MM.1S (cell line): ENCODE measurements around the gene BHMT2.

Experiments
- DNase-seq: peaks from one replicate; pipeline ENCODE4 v3.0.0-alpha.2; 2015
- H2AFZ ChIP-seq: fragments of 300-600 bp; sonication (generic); 2 replicates; pipeline ENCODE4 v1.6.0; 2016; ENCODE audit warnings: antibody characterized with exemption, low read length
- H3F3A ChIP-seq: fragments of 300-600 bp; sonication (generic); 2 replicates; pipeline ENCODE4 v1.6.1; 2016; ENCODE audit warnings: mild to moderate bottlenecking, antibody characterized with exemption, low read length, moderate library complexity, mixed read lengths; ENCODE audit not compliant: insufficient read depth
- H3K27ac ChIP-seq: fragments of 300-600 bp; sonication (generic); 2 replicates; pipeline ENCODE4 v1.5.1; 2016; ENCODE audit warnings: mild to moderate bottlenecking, low read length
- H3K27me3 ChIP-seq: fragments of 300-600 bp; sonication (generic); replicated peaks from 2 replicates; pipeline ENCODE4 v1.6.0; 2016; ENCODE audit warnings: low read length; ENCODE audit not compliant: insufficient read depth
- H3K36me3 ChIP-seq: fragments of 300-600 bp; sonication (generic); replicated peaks from 2 replicates; pipeline ENCODE4 v1.6.1; 2016; ENCODE audit warnings: mild to moderate bottlenecking, low read length, mixed read lengths; ENCODE audit not compliant: insufficient read depth
- H3K4me1 ChIP-seq: fragments of 300-600 bp; sonication (generic); 2 replicates; pipeline ENCODE4 v1.6.1; 2016; ENCODE audit warnings: low read length, mixed read lengths
- H3K4me2 ChIP-seq: fragments of 300-600 bp; sonication (generic); 2 replicates; pipeline ENCODE4 v1.6.0; 2016; ENCODE audit warnings: low read depth, low read length
- H3K4me3 ChIP-seq: fragments of 300-600 bp; sonication (generic); 2 replicates; pipeline ENCODE4 v1.5.1; 2016; ENCODE audit warnings: low read length, mixed read lengths
- H3K79me2 ChIP-seq: fragments of 300-600 bp; sonication (generic); 2 replicates; pipeline ENCODE4 v1.6.1; 2016; ENCODE audit warnings: mixed run types, low read length, mixed read lengths
- H3K9ac ChIP-seq: fragments of 300-600 bp; sonication (generic); 2 replicates; pipeline ENCODE4 v1.6.1; 2016; ENCODE audit warnings: low read length, mixed read lengths
- H3K9me2 ChIP-seq: fragments of 300-600 bp; sonication (generic); replicated peaks from 2 replicates; pipeline ENCODE4 v1.6.1; 2016; ENCODE audit warnings: mild to moderate bottlenecking, low read length, mixed read lengths; ENCODE audit not compliant: insufficient read depth
- H3K9me3 ChIP-seq: fragments of 300-600 bp; sonication (generic); replicated peaks from 2 replicates; pipeline ENCODE4 v1.6.1; 2016; ENCODE audit warnings: mild to moderate bottlenecking, low read length, mixed read lengths; ENCODE audit not compliant: insufficient read depth
- H4K20me1 ChIP-seq: fragments of 300-600 bp; sonication (generic); 2 replicates; pipeline ENCODE4 v1.6.1; 2016; ENCODE audit warnings: mild to moderate bottlenecking, low read length, moderate library complexity, mixed read lengths; ENCODE audit not compliant: insufficient read depth
- EZH2 ChIP-seq: fragments of 300-600 bp; sonication (generic); optimal IDR thresholded peaks from 2 replicates; pipeline ENCODE3; 2017; ENCODE audit warnings: low read depth, mild to moderate bottlenecking, antibody characterized with exemption, low read length, mixed read lengths
- EZH2phosphoT487 ChIP-seq: fragments of 300-600 bp; sonication (generic); IDR thresholded peaks from 2 replicates; pipeline ENCODE4 v1.6.1; 2018; ENCODE audit warnings: antibody characterized with exemption, low read length
- TF ChIP-seq, protein P1 (sequence below): fragments of 300-600 bp; sonication (generic); IDR thresholded peaks from 2 replicates; pipeline ENCODE4 v1.5.1; 2016; ENCODE audit warnings: antibody characterized with exemption, low read length, mixed read lengths

Gene BHMT2

DNA sequence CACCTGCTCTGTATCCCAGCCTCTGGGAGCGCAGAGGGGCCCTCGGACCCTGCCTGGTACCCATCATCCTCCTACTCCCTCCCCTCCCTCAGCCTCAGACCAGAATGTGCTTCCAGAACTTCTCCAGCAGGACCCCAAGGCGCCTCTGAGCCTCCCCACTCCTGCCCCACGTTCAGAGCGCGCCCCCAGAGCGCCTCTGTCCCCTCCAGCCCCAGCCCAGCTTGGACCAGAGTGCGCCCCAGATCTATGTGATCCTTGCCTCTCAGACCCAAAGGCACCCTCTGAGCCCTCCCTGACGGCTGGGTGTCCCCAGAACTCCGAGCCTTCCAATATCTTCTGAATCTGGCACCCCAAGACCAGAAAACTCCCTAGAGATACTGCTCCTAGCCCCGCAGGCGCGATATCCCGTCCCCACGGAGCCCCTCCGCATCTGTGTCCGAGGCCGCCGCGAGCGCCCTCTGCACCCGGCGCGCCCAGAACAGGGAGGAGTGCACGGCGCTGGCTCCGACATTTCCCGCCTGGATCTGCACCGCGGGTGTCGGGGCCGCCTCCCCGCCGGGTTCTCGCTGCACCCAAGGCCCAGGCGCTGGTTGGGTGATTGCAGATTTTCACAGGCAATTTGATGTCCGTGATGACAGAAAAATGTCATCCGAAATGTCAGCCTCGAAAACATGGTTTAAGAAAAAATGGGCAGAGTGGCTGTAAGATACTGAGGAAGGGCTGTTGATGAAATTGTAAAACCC, 42.6 kb downstream of the BHMT2 start:
- Histone ChIP-seq H4K20me1 (no peaks in the 10 kb centered on the region), H3K79me2 (no peaks in the 10 kb centered on the region), H3K9me3 (no peaks in the 10 kb centered on the region), H3K4me1 (no peaks in the 10 kb centered on the region), H2AFZ (no peak overlapping the region), H3K27me3 (no peaks in the 10 kb centered on the region), H3F3A (no peaks in the 10 kb centered on the region), H3K9ac (no peak overlapping the region), H3K4me3 (no peak overlapping the region), H3K4me2 (no peak overlapping the region), H3K9me2 (no peaks in the 10 kb centered on the region), H3K27ac (no peak overlapping the region), H3K36me3 (no peaks in the 10 kb centered on the region)
- DNase-seq = no peak
- TF ChIP-seq, protein P1, sequence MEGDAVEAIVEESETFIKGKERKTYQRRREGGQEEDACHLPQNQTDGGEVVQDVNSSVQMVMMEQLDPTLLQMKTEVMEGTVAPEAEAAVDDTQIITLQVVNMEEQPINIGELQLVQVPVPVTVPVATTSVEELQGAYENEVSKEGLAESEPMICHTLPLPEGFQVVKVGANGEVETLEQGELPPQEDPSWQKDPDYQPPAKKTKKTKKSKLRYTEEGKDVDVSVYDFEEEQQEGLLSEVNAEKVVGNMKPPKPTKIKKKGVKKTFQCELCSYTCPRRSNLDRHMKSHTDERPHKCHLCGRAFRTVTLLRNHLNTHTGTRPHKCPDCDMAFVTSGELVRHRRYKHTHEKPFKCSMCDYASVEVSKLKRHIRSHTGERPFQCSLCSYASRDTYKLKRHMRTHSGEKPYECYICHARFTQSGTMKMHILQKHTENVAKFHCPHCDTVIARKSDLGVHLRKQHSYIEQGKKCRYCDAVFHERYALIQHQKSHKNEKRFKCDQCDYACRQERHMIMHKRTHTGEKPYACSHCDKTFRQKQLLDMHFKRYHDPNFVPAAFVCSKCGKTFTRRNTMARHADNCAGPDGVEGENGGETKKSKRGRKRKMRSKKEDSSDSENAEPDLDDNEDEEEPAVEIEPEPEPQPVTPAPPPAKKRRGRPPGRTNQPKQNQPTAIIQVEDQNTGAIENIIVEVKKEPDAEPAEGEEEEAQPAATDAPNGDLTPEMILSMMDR = no peak
- TF ChIP-seq EZH2phosphoT487 = no peak
- TF ChIP-seq EZH2 = no peak

GRCh38 chr5:79112703-79113058, 43.1 kb downstream of the BHMT2 start:
- H3K4me2 ChIP-seq = no peak overlapping the region
- H3K36me3 ChIP-seq = no peaks in the 10 kb centered on the region
- H3K9me2 ChIP-seq = no peaks in the 10 kb centered on the region
- no peaks in the 10 kb centered on the region for H3K79me2 ChIP-seq
- H4K20me1 ChIP-seq = no peaks in the 10 kb centered on the region
- no peaks in the 10 kb centered on the region for H3K27me3 ChIP-seq
- H2AFZ ChIP-seq = no peak overlapping the region
- H3K9ac ChIP-seq = no peak overlapping the region
- no peaks in the 10 kb centered on the region for H3K9me3 ChIP-seq
- no peaks in the 10 kb centered on the region for H3K4me1 ChIP-seq
- no peak overlapping the region for H3K4me3 ChIP-seq
- no peak overlapping the region for H3K27ac ChIP-seq
- no peaks in the 10 kb centered on the region for H3F3A ChIP-seq
- DNase-seq = no peak
- TF ChIP-seq EZH2 (no peak), EZH2phosphoT487 (no peak)
- TF ChIP-seq, protein P1 = no peak

GRCh38 chr5:79119486-79119885, 49.9 kb downstream of the BHMT2 start:
- H3K9me3 ChIP-seq = no peaks in the 10 kb centered on the region

More at GRCh38 chr5:79119486-79119885, 49.9 kb downstream of the BHMT2 start:
- TF ChIP-seq, protein P1 = no peak
- TF ChIP-seq EZH2 = no peak
- TF ChIP-seq EZH2phosphoT487 = no peak
- Histone ChIP-seq H4K20me1 (no peaks in the 10 kb centered on the region), H3F3A (no peaks in the 10 kb centered on the region), H3K4me2 (no peak overlapping the region), H3K9me2 (no peaks in the 10 kb centered on the region), H3K36me3 (no peaks in the 10 kb centered on the region), H3K4me3 (no peak overlapping the region), H3K79me2 (no peaks in the 10 kb centered on the region), H3K27ac (no peak overlapping the region), H3K27me3 (no peaks in the 10 kb centered on the region), H3K9ac (no peak overlapping the region), H3K4me1 (no peaks in the 10 kb centered on the region), H2AFZ (no peak overlapping the region)
- no peak for DNase-seq
